ENCODE results near the gene DACH2. TPM values are rescaled to one million over a fixed set of nuclear protein-coding genes. Genes with fewer than 3 reads are reported as not detected.

The DACH2 gene
- total and polyA plus RNA-seq, 7 donors, result 0.01 to 0.15 (median 0.01) TPM; not detected in 4

DNA sequence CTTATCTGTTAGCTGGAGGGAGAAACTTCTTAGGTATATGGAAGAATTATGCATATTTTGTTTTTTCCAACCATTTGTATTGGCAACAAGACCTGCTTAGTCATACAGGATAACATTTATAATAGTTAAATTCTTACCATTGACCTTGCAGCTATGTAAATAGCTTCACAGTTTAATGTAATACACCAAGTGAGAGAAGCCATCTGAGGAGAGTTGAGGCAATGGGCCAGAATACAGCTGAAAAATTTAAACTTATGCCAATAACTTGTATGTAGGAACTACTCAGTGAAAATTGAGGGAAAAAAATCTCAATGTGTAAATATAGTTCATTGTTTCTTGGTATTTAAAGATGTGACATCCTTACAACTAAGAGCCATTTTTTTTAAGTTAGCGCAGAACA, 273.5 kb downstream of the DACH2 start:
- no peak for DNase-seq
- H3K36me3 ChIP-seq (ENCODE audit: insufficient read depth in 1 of 2, low read depth in 1 of 2), result no peaks in the 10 kb centered on the region
- 82 to 92% (median 87%) methylated on average over 1 of the region's 1 CpG for WGBS, 3 donors
- no peaks in the 10 kb centered on the region for H3K4me1 ChIP-seq
- H3K9me3 ChIP-seq, result no peaks in the 10 kb centered on the region
- no peak for ATAC-seq
- intact Hi-C loops (cut with DNase I), result no loop called here
- H3K4me3 ChIP-seq, result no peak overlapping the region
- H3K27ac ChIP-seq, result no peak overlapping the region
- H3K27me3 ChIP-seq (ENCODE audit: insufficient read depth in 3 of 3, low read length in 2 of 3), result no peaks in the 10 kb centered on the region
- TF ChIP-seq, protein P1, sequence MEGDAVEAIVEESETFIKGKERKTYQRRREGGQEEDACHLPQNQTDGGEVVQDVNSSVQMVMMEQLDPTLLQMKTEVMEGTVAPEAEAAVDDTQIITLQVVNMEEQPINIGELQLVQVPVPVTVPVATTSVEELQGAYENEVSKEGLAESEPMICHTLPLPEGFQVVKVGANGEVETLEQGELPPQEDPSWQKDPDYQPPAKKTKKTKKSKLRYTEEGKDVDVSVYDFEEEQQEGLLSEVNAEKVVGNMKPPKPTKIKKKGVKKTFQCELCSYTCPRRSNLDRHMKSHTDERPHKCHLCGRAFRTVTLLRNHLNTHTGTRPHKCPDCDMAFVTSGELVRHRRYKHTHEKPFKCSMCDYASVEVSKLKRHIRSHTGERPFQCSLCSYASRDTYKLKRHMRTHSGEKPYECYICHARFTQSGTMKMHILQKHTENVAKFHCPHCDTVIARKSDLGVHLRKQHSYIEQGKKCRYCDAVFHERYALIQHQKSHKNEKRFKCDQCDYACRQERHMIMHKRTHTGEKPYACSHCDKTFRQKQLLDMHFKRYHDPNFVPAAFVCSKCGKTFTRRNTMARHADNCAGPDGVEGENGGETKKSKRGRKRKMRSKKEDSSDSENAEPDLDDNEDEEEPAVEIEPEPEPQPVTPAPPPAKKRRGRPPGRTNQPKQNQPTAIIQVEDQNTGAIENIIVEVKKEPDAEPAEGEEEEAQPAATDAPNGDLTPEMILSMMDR (IDR thresholded peaks at IDR 0.05), result no peak

DNA sequence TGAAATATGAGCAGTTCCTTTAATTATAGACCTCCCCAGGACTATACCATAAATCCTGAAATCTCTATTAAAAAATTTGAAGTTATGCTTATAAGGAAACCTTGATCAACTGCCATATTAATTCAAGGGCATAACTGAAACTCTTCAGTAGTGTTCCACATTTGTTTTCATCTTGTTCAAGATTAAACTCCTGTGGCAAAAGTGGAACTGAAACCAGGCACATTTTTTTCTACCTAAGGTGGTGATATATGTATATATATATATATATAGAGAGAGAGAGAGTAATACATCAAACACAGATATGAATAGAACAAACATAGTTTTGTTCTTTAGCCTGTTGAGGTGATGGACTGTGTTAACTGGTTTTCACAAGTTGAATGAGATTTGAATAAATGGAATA, 287.9 kb downstream of the DACH2 start:
- ATAC-seq (no peak), DNase-seq (no peak)
- Histone ChIP-seq H3K9me3 (no peaks in the 10 kb centered on the region), H3K4me3 (no peak overlapping the region), H3K4me1 (no peaks in the 10 kb centered on the region), H3K27ac (no peak overlapping the region), H3K27me3 (ENCODE audit: insufficient read depth in 3 of 3, low read length in 2 of 3) (no peaks in the 10 kb centered on the region), H3K36me3 (ENCODE audit: insufficient read depth in 1 of 2, low read depth in 1 of 2) (no peaks in the 10 kb centered on the region)
- TF ChIP-seq, protein P1 (IDR thresholded peaks at IDR 0.05), result no peak
- intact Hi-C loops (cut with DNase I), result no loop called here

DNA sequence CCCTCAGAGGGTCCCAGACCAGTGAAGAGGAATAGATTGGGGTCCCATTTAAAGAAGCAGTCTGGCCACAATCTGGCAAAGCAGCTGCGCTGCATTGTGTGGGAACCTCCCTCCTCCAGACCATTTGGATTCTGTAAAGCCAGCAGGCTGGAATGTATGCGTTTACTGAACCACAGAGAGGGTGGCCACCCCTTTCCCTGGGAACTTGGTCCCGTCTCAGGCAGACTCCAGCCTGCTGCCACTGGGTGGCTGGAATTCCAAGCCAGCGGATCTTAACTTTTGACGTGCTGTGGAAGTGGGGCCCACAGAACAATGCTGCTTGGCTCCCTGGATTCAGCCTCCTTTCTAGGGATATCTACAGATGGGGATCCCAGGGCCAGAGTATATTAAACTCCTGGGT, 307.2 kb downstream of the DACH2 start:
- no peak for ATAC-seq
- H3K9me3 ChIP-seq, result no peaks in the 10 kb centered on the region
- no peaks in the 10 kb centered on the region for H3K27me3 ChIP-seq (ENCODE audit: insufficient read depth in 3 of 3, low read length in 2 of 3)
- no peak overlapping the region for H3K4me3 ChIP-seq
- no peaks in the 10 kb centered on the region for H3K4me1 ChIP-seq
- no peaks in the 10 kb centered on the region for H3K36me3 ChIP-seq (ENCODE audit: insufficient read depth in 1 of 2, low read depth in 1 of 2)
- intact Hi-C loops (cut with DNase I), result no loop called here
- TF ChIP-seq, protein P1 (IDR thresholded peaks at IDR 0.05), result no peak
- H3K27ac ChIP-seq, result no peak overlapping the region
- 46 to 57% (median 48%) methylated on average over 5 of the region's 5 CpGs for WGBS, 3 donors
- no peak for DNase-seq

DNA sequence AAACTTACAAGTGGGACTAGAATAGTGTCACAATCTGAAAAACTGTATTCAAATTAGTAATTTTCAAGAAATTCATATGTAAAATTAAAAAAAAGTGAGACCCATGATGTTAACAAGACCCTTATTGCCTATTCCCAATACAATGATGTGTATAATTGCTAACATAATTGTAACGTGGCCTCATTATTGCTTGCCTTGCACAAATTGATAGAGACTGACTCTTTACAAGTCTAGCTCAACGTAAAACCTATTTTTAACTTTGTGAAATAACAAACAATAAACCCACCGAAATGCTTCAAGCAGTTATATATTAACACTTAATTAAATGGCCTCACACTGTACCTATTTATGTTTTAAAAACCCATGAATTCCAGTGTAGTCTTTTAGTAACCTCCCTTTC, 312.5 kb downstream of the DACH2 start:
- no peak for ATAC-seq
- Histone ChIP-seq H3K4me1 (no peaks in the 10 kb centered on the region), H3K27me3 (ENCODE audit: insufficient read depth in 3 of 3, low read length in 2 of 3) (no peaks in the 10 kb centered on the region), H3K9me3 (no peaks in the 10 kb centered on the region), H3K4me3 (no peak overlapping the region), H3K27ac (no peak overlapping the region), H3K36me3 (ENCODE audit: insufficient read depth in 1 of 2, low read depth in 1 of 2) (no peaks in the 10 kb centered on the region)
- 57 to 84% (median 81%) methylated on average over 3 of the region's 3 CpGs for WGBS, 3 donors
- no peak for DNase-seq
- intact Hi-C loops (cut with DNase I), result no loop called here
- TF ChIP-seq, protein P1 (IDR thresholded peaks at IDR 0.05), result no peak

DNA sequence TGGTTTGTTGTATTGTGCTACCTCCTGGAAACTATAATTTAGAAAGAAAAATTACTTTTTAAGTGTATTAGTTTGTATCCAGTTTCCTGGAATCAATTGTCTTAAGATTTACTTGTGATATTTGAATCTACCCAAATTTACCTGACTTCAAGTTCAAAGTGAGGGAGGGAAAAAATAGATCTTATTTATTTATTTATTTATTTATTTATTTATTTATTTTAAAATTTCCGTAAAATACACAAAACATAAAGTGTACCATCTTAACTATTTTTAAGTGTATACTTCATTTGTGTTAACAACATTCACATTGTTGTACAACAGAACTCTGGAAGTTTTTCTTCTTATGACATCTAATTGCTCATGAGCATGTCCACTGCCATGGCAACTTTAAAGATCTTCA, 356.0 kb downstream of the DACH2 start:
- no peak for ATAC-seq
- DNase-seq, result no peak
- no peak overlapping the region for H3K27ac ChIP-seq
- H3K9me3 ChIP-seq, result no peaks in the 10 kb centered on the region
- TF ChIP-seq, protein P1 (IDR thresholded peaks at IDR 0.05), result no peak
- 73 to 100% (median 94%) methylated on average over 1 of the region's 1 CpG for WGBS, 3 donors
- no peaks in the 10 kb centered on the region for H3K36me3 ChIP-seq (ENCODE audit: insufficient read depth in 1 of 2, low read depth in 1 of 2)
- no peak overlapping the region for H3K4me3 ChIP-seq
- no peaks in the 10 kb centered on the region for H3K27me3 ChIP-seq (ENCODE audit: insufficient read depth in 3 of 3, low read length in 2 of 3)
- no peaks in the 10 kb centered on the region for H3K4me1 ChIP-seq
- intact Hi-C loops (cut with DNase I), result no loop called here

Measured in psoas muscle (tissue), 8 donors.